ENCODE measurements around the gene RGS3.

Gene RGS3

GRCh38 chr9:113511856-113512761, 48.6 kb downstream of the RGS3 start:
- no peak for DNase-seq (ENCODE audit: low read depth)

GRCh38 chr9:113513111-113513510, 49.6 kb downstream of the RGS3 start:
- no peak for DNase-seq (ENCODE audit: low read depth)

GRCh38 chr9:113513536-113513935, 50.0 kb downstream of the RGS3 start:
- no peak for DNase-seq (ENCODE audit: low read depth)

GRCh38 chr9:113514061-113514460, 50.5 kb downstream of the RGS3 start:
- DNase-seq (ENCODE audit: low read depth), result no peak

- no peak for DNase-seq (ENCODE audit: low read depth)
Observed at GRCh38 chr9:113514748-113515147, 51.2 kb downstream of the RGS3 start.

GRCh38 chr9:113515862-113516261, 52.3 kb downstream of the RGS3 start:
- DNase-seq (ENCODE audit: low read depth), result no peak

GRCh38 chr9:113516840-113517577, 53.5 kb downstream of the RGS3 start:
- no peak for DNase-seq (ENCODE audit: low read depth)

GRCh38 chr9:113519426-113520108, 56.0 kb downstream of the RGS3 start:
- DNase-seq (ENCODE audit: low read depth), result no peak

GRCh38 chr9:113520109-113520642, 56.6 kb downstream of the RGS3 start:
- DNase-seq (ENCODE audit: low read depth), result no peak

- DNase-seq (ENCODE audit: low read depth), result no peak
Observed at GRCh38 chr9:113521693-113522255, 58.2 kb downstream of the RGS3 start.

GRCh38 chr9:113522419-113522818, 58.9 kb downstream of the RGS3 start:
- no peak for DNase-seq (ENCODE audit: low read depth)

- no peak for DNase-seq (ENCODE audit: low read depth)
Observed at GRCh38 chr9:113522858-113523257, 59.3 kb downstream of the RGS3 start.

- no peak for DNase-seq (ENCODE audit: low read depth)
Observed at GRCh38 chr9:113523421-113524141, 60.1 kb downstream of the RGS3 start.

GRCh38 chr9:113524468-113524867, 60.9 kb downstream of the RGS3 start:
- no peak for DNase-seq (ENCODE audit: low read depth)

GRCh38 chr9:113525205-113525604, 61.7 kb downstream of the RGS3 start:
- no peak for DNase-seq (ENCODE audit: low read depth)

- DNase-seq (ENCODE audit: low read depth), result no peak
Observed at GRCh38 chr9:113525831-113526230, 62.3 kb downstream of the RGS3 start.

- no peak for DNase-seq (ENCODE audit: low read depth)
Observed at GRCh38 chr9:113526231-113526746, 62.8 kb downstream of the RGS3 start.

- no peak for DNase-seq (ENCODE audit: low read depth)
Observed at GRCh38 chr9:113526841-113527240, 63.3 kb downstream of the RGS3 start.

GRCh38 chr9:113528088-113528487, 64.6 kb downstream of the RGS3 start:
- DNase-seq (ENCODE audit: low read depth), result no peak

GRCh38 chr9:113528811-113529210, 65.3 kb downstream of the RGS3 start:
- no peak for DNase-seq (ENCODE audit: low read depth)

GRCh38 chr9:113529336-113530009, 65.9 kb downstream of the RGS3 start:
- no peak for DNase-seq (ENCODE audit: low read depth)
